HepG2 (cell line): ENCODE measurements around the gene CHRNB4.

ENCODE experiments used
- CTCF ChIP-seq: sonication (generic); formaldehyde crosslinking; IDR thresholded peaks from 2 replicates; pipeline ENCODE4 v1.5.0; 2020; ENCODE audit warnings: mild to moderate bottlenecking, missing genetic modification reagents, moderate library complexity
- ZNF644 ChIP-seq: IDR thresholded peaks from 2 replicates; pipeline ENCODE4 v1.6.1; 2016; ENCODE audit warnings: low read depth
- ZNF672 ChIP-seq: sonication (generic); formaldehyde crosslinking; IDR thresholded peaks from 2 replicates; pipeline ENCODE4 v1.8.1; 2022; ENCODE audit warnings: missing genetic modification reagents

GRCh38 chr15:78676424-78677110, 35.6 kb upstream of the CHRNB4 start:
- TF ChIP-seq ZNF644 (no peak), ZNF672 (CRISPR knock-in tag) (no peak), CTCF (CRISPR knock-in tag) (no peak)
